Coronary artery (tissue), 2 donors: ENCODE results near the gene ZNF333.
"Not testable (repeated sequence)": the region's sequence is repeated elsewhere in the genome, so short reads cannot be mapped to it uniquely, and the experiment has no call there.

Source experiments
- DNase-seq: peaks from one replicate; pipeline ENCODE4 v3.0.0-alpha.2; 2017; ENCODE audit warnings: low spot score
- H3K27ac ChIP-seq, 2 donors: fragments of 200-600 bp; sonication (generic); one replicate each; pipeline ENCODE4 v1.5.1; 2016 to 2019
- H3K4me3 ChIP-seq: fragments of 200-600 bp; sonication (generic); 2 replicates; pipeline ENCODE4 v1.5.1; 2016; ENCODE audit warnings: mild to moderate bottlenecking, moderate library complexity
- TF ChIP-seq, protein P1 (sequence below): fragments of 200-600 bp; sonication (generic); IDR thresholded peaks from one replicate; pipeline ENCODE4 v1.5.1; 2019; ENCODE audit warnings: antibody characterized with exemption

The ZNF333 gene

DNA sequence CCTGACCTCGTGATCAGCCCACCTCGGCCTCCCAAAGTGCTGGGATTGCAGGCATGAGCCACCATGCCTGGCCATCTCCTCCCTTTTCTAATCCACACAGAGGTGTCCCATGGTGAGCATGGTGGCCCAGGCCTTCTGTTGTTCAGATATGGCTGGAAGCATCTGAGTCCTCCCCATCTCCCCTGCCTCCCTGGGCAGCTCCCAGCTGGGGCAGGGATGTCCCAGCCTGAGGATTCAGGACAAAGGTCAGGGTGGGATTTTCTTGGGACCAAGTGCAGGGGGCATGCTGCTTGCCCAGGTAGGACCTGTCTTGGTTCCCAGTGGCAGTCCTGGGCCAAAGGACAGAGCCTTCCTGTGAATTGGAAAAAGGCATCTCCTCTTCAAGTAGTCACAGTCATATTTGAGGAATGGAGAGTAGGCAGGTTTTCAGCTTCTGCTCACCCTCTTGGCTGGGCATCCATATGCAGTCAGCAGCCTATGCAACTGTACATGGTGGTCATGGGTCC, 77.7 kb downstream of the ZNF333 start:
- Histone ChIP-seq H3K4me3 (no peak overlapping the region), H3K27ac (no peak overlapping the region)
- DNase-seq = no peak
- TF ChIP-seq, protein P1, sequence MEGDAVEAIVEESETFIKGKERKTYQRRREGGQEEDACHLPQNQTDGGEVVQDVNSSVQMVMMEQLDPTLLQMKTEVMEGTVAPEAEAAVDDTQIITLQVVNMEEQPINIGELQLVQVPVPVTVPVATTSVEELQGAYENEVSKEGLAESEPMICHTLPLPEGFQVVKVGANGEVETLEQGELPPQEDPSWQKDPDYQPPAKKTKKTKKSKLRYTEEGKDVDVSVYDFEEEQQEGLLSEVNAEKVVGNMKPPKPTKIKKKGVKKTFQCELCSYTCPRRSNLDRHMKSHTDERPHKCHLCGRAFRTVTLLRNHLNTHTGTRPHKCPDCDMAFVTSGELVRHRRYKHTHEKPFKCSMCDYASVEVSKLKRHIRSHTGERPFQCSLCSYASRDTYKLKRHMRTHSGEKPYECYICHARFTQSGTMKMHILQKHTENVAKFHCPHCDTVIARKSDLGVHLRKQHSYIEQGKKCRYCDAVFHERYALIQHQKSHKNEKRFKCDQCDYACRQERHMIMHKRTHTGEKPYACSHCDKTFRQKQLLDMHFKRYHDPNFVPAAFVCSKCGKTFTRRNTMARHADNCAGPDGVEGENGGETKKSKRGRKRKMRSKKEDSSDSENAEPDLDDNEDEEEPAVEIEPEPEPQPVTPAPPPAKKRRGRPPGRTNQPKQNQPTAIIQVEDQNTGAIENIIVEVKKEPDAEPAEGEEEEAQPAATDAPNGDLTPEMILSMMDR = no peak

DNA sequence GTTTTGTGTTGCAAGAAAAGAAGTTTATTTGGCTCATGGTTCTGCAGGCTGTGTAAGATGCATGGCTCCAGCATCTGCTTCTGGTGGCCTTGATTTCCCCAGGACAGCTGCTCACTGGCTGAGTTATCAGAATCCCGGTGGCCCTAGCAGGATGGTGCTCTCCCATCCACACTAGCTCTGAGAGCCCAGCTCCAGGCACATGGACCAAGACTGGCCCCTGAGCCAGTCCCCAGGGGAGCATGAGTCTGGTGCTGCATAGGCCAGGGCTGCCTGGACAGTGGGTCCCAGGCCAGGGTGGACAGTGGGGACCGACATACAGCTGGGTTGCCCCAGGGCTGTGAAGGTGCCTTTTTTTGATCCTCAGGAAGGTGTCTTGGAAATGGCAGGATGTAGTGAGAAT, 78.2 kb downstream of the ZNF333 start:
- no peak for DNase-seq
- TF ChIP-seq, protein P1 = no peak
- Histone ChIP-seq H3K27ac (no peak overlapping the region), H3K4me3 (no peak overlapping the region)

DNA sequence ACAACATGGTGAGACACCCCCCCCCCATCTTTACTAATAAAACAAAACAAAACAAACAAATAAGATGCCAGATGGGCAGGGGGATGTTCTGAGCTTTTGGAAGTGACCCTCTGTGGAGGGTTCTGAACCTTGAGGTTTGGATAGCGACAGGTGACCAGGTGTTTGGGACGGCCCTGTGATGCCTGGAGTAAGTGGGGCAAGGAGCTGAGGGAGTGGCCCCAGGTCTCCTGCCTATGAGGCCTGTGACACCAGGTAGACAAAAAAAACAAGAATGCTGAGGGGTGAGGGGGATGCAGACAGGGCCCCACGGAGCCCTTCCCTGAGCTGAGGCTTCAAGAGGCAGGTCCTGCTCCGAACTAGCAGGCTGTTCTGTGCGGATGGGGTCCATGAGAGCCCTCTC, 79.4 kb downstream of the ZNF333 start:
- no peak overlapping the region for H3K4me3 ChIP-seq
- no peak overlapping the region for H3K27ac ChIP-seq
- TF ChIP-seq, protein P1 = no peak
- DNase-seq = no peak

DNA sequence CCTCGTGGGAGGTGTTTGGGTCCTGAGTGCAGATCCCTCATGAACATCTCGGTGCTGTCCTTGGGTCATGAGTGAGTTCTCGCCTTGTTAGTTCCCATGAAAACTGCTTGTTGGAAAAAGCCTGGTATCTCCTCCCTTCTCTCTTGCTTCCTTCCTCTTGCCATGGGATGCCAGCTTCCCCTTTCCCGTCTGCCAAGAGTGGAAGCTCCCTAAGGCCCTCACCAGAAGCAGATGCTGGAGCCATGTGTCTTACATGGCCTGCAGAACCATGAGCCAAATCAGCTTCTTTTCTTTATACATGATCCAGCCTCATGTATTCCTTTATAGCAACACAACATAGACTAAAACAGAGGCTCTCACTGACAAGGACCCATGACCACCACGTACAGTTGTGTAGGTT, 80.3 kb downstream of the ZNF333 start:
- no peak overlapping the region for H3K4me3 ChIP-seq
- TF ChIP-seq, protein P1 = no peak
- DNase-seq = no peak
- no peak overlapping the region for H3K27ac ChIP-seq

DNA sequence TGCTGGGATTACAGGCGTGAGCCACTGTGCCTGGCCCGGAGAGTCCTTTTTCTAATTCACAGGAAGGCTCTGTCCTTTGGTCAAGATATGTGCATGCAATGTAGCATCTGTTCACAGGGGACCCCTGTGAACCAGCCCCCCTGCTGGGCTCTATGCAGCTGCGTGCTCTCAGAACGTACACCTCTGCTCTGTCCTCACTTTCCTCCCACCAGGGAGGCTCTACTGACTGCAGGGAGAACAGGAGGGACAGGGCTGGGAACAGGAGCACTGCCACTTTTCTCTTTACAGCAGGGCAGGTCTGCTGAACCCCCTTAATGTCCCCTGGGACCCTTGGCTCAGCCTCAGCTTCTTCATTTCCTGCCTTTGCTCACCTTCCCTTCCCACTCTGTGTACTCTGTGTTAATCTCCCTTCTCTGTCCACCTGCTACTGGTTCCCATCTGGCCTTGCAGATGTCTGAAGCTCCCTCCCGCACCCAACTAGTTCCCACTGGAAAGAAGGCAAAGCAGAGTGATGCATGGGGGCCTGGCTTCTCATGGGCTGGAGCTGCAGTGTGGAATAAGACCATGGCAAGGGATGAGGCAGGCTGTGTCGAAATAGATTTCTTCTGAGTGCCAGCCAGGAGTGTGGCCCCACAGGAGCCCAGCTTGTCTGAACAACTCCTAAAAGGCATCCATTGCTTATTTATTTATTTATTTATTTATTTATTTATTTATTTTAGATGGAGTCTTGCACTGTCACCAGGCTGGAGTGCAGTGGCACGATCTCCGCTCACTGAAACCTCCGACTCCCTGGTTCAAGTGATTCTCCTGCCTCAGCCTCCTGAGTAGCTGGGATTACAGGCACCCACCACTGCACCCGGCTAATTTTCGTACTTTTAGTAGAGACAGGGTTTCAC, 81.3 kb downstream of the ZNF333 start:
- DNase-seq = no peak
- Histone ChIP-seq H3K4me3 (no peak overlapping the region), H3K27ac (no peak overlapping the region)
- TF ChIP-seq, protein P1 = no peak

DNA sequence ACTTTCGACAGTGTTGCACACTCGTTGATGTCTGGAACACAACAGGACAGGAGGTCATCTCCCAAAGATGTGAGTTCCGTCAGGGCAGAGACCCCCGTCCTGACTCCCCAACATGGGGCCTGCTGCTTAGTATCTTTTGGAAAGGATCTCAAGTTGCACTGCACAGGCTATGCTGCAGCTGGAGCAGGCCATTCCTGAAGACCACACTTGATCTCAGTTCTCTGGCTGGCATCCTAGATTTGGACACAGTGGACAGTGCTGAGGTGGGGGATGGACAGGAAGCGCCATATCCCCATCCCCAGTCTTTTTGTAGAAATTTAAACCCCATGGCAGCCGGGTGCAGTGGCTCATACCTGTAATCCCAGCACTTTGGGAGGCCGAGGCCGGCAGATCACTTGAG, 82.6 kb downstream of the ZNF333 start:
- Histone ChIP-seq H3K27ac (no peak overlapping the region), H3K4me3 (no peak overlapping the region)
- TF ChIP-seq, protein P1 = no peak
- DNase-seq = no peak

DNA sequence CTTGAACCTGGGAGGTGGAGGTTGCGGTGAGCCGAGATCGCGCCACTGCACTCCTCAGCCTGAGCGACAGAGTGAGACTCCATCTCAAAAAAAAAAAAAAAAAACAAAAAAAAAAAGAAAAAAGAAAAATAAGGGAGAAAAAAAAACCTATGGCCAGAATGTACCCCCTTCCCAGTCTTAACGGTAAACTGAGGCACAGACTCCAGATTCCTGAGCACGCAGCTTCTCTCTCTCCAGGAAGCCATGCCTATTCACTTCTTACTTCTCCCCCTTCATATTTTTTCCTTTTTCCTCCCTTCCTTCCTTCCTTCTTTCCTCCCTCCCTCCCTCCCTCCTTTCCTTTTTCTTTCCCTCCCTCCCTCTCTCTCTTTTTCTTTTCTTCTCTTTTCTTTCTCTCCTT, 83.1 kb downstream of the ZNF333 start:
- H3K27ac ChIP-seq = no peak overlapping the region
- DNase-seq = no peak
- no peak overlapping the region for H3K4me3 ChIP-seq
- TF ChIP-seq, protein P1 = no peak

DNA sequence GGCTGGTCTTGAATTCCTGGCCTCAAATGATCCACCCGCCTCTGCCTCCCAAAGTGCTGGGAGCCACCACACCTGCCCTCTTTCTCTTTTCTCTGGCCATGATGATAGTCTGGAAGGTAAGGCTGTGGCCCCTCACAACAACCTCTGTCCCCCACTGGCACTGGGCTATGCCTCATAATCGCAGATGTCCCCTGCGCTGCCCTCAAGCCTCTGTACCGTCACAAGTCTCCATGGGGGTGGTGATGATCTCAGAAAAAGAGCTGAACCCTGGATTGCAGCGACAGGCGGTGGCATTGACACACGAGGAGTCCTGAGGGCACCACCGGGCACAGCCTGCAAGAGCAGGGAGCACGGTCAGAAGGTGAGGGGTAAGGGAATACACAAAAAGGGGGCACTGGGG, 83.9 kb downstream of the ZNF333 start:
- not testable (repeated sequence) for DNase-seq, H3K27ac ChIP-seq, H3K4me3 ChIP-seq
